Adrenal gland (tissue), 12 donors: ENCODE data around the gene LCAT. TPM values are rescaled to one million over a fixed set of nuclear protein-coding genes. Genes with fewer than 3 reads are reported as not detected.

Source experiments
- DNase-seq, 7 donors: peaks; one replicate each; pipeline ENCODE4 v3.0.0-alpha.2; 2019 to 2020
- H3K27ac ChIP-seq, 5 donors: fragments of 200-600 bp; sonication (generic) in 4 of 5; 1 replicate in 3 of 5; 2 replicates in 2 of 5; pipeline versions ENCODE4 v1.5.1 to v1.8.0; 2016 to 2020; ENCODE audit warnings: mild to moderate bottlenecking in 1 of 5
- H3K27me3 ChIP-seq: fragments of 200-600 bp; 2 replicates; pipeline ENCODE4 v1.8.0; 2021
- H3K36me3 ChIP-seq, 2 donors: fragments of 200-600 bp; replicated peaks in 1 of 2; 1 replicate in 1 of 2; 2 replicates in 1 of 2; pipeline versions ENCODE4 v1.5.1 to v1.8.0; 2018 to 2022
- H3K4me1 ChIP-seq, 2 donors: fragments of 200-600 bp; replicated peaks in 1 of 2; 1 replicate in 1 of 2; 2 replicates in 1 of 2; pipeline versions ENCODE4 v1.5.1 to v1.8.0; 2018 to 2021
- H3K4me3 ChIP-seq, 4 donors: fragments of 200-600 bp; sonication (generic) in 3 of 4; one replicate each; pipeline ENCODE4 v1.5.1; 2016 to 2018
- H3K9me3 ChIP-seq, 3 donors: fragments of 200-600 bp; sonication (generic) in 1 of 3; replicated peaks in 1 of 3; 1 replicate in 2 of 3; 2 replicates in 1 of 3; pipeline versions ENCODE4 v1.5.1 to v1.8.0; 2016 to 2021
- CTCF ChIP-seq, 6 experiments: fragments of 450-650 bp in 4 of 6; fragments of 200-600 bp in 2 of 6; sonication (generic) in 1 of 6; IDR thresholded peaks; 1 replicate in 5 of 6; 2 replicates in 1 of 6; pipeline versions ENCODE4 v1.5.1 to v1.8.0; 2016 to 2021; ENCODE audit warnings: antibody characterized with exemption in 6 of 6, mild to moderate bottlenecking in 2 of 6, moderate library complexity in 1 of 6
- POLR2A ChIP-seq, 2 donors: fragments of 450-650 bp; IDR thresholded peaks; one replicate each; pipeline ENCODE4 v1.6.1; 2017; ENCODE audit warnings: antibody characterized with exemption in 2 of 2, mild to moderate bottlenecking in 2 of 2, moderate library complexity in 1 of 2
- WGBS, 4 donors: extraction: QIAGEN DNeasy Blood & Tissue Kit in 2 of 4; methylation state at CpG; one replicate each; pipeline versions ENCODE4 v1.1.5 to v1.1.7; 2013 to 2017; 5-methylcytosine and 5-hydroxymethylcytosine counted together
- intact Hi-C, 2 donors: fragments of 100-400 bp; cut with DNase I; formaldehyde crosslinking; loops; one replicate each; pipeline versions ENCODE4 v1.14.1 to v1.15.0; 2022 to 2023
- polyA plus RNA-seq, 3 donors: library from polyadenylated mRNA; stranded (reverse); fragments of 200-250 nt in 2 of 3; fragments of 350-450 nt in 1 of 3; fragmentation: Illumina TruSeq in 1 of 3; extraction: RNeasy Lipid Tissue Mini Kit (QIAGEN cat#74804) in 1 of 3; gene quantifications; one replicate each; pipeline ENCODE4 v1.2.3, GENCODE V29; 2013 to 2014
- total RNA-seq, 9 donors: library from RNA; depleted of rRNA in 4 of 9; stranded (reverse); fragments of >200 nt in 4 of 9; fragments of 120-200 nt in 1 of 9; fragmentation: NEBNext Ultra II Directional in 1 of 9; extraction: Animal tissue kit (Norgen Biotek cat#: 25700) in 1 of 9; gene quantifications; one replicate each; pipeline versions ENCODE4 v1.1.0 to v1.2.4, GENCODE V29; 2013 to 2023
- donor health status: healthy with polysubstance abuse.
- donor health status: Bipolar disorder and iron deficiency.
- donor health status: DM: yes; HTN: yes; CAD: no.
- donor health status: DM: no; HTN: no; CAD: no.
- donor health status: DM: no; HTN: no; CAD: no.
- donor health status: DM: yes; HTN: yes; CAD: no.

The LCAT gene
- total and polyA plus RNA-seq, 12 donors, result 3.0 to 240 (median 12.6) TPM

GRCh38 chr16:67914758-67915495 is 29.0 kb downstream of the LCAT start:
- no peak for TF ChIP-seq POLR2A (IDR thresholded peaks at IDR 0.05)
- TF ChIP-seq CTCF (IDR thresholded peaks at IDR 0.05), result no peak
- Histone ChIP-seq H3K4me3 (no peak overlapping the region), H3K36me3 (peaks cover 0 to 17% of the 10 kb centered on the region in 2 donors), H3K27me3 (no peaks in the 10 kb centered on the region), H3K4me1 (peaks cover 9 to 15% of the 10 kb centered on the region in 2 donors), H3K9me3 (no peaks in the 10 kb centered on the region), H3K27ac (no peak overlapping the region)
- 76 to 85% (median 79%) methylated on average over 7 of the region's 7 CpGs for WGBS, 4 donors
- intact Hi-C loops, result no loop called here
- DNase-seq, result no peak

GRCh38 chr16:67910158-67910557 is 33.8 kb downstream of the LCAT start:
- intact Hi-C loops, result no loop called here
- TF ChIP-seq POLR2A (IDR thresholded peaks at IDR 0.05) (no peak), CTCF (IDR thresholded peaks at IDR 0.05) (no peak)
- Histone ChIP-seq H3K36me3 (peaks cover 0 to 37% of the 10 kb centered on the region in 2 donors), H3K27me3 (no peaks in the 10 kb centered on the region), H3K9me3 (no peaks in the 10 kb centered on the region), H3K4me3 (no peak overlapping the region), H3K27ac (no peak overlapping the region), H3K4me1 (no peaks in the 10 kb centered on the region)
- DNase-seq, result no peak
- WGBS, 4 donors, result 62 to 76% (median 72%) methylated on average over 2 of the region's 2 CpGs

- no peak for DNase-seq
- Histone ChIP-seq H3K27ac (no peak overlapping the region), H3K36me3 (peaks cover 0 to 37% of the 10 kb centered on the region in 2 donors), H3K4me3 (no peak overlapping the region), H3K27me3 (no peaks in the 10 kb centered on the region), H3K4me1 (no peaks in the 10 kb centered on the region), H3K9me3 (no peaks in the 10 kb centered on the region)
- TF ChIP-seq POLR2A (IDR thresholded peaks at IDR 0.05), result no peak
- TF ChIP-seq CTCF (IDR thresholded peaks at IDR 0.05), result no peak
- 95 to 97% (median 97%) methylated on average over 20 to 36 of the region's 36 CpGs for WGBS, 4 donors
- intact Hi-C loops, result no loop called here
Measured at GRCh38 chr16:67909056-67909742, 34.7 kb downstream of the LCAT start.

GRCh38 chr16:67907397-67908180 is 36.3 kb downstream of the LCAT start:
- Histone ChIP-seq H3K4me1 (no peaks in the 10 kb centered on the region), H3K27ac (no peak overlapping the region), H3K36me3 (peaks cover 0 to 43% of the 10 kb centered on the region in 2 donors), H3K4me3 (no peak overlapping the region), H3K9me3 (no peaks in the 10 kb centered on the region), H3K27me3 (no peaks in the 10 kb centered on the region)
- TF ChIP-seq POLR2A (IDR thresholded peaks at IDR 0.05), result no peak
- no peak for TF ChIP-seq CTCF (IDR thresholded peaks at IDR 0.05)
- 86 to 96% (median 90%) methylated on average over 8 to 11 of the region's 11 CpGs for WGBS, 4 donors
- intact Hi-C loops, result no loop called here
- no peak for DNase-seq
